Measurements from ENCODE around the gene COL27A1.

The COL27A1 gene

DNA sequence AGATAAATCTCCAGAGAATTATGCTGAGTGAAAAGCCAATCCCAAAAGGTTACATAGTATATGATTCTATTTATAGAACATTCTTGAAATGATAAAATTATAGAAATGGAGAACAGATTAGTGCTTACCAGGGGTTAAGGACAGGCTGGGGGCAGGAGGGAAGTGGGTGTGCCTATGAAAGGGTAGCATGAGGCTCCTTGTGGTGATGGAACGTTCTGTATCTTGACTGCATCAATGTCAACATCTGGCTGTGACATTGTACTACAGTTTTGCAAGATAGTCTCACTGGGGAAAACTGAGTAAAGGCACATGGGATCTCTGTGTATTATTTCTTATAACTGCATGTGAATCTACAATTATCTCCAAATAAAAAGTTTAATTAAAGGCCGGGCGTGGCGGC lies 196.6 kb downstream of the COL27A1 start:
- DNase-seq (no peak), ATAC-seq (ENCODE audit: insufficient read depth, low read depth) (no peak)
- Histone ChIP-seq H3K9ac (ENCODE audit: low read depth, low read length) (no peak overlapping the region), H3K79me2 (ENCODE audit: insufficient read depth, low read length) (no peaks in the 10 kb centered on the region), H3K4me2 (ENCODE audit: insufficient read depth, low read length) (no peak overlapping the region), H3K4me3 (ENCODE audit: low read depth in 1 of 2, low read length in 2 of 2) (no peak overlapping the region), H4K20me1 (ENCODE audit: insufficient read depth, low read length) (0 out of 2 replicates have a peak, but pooled peaks cover 3% of the 10 kb centered on the region), H2AFZ (ENCODE audit: low read depth, low read length) (no peak overlapping the region), H3K27ac (ENCODE audit: low read length) (no peak overlapping the region), H3K27me3 (ENCODE audit: insufficient read depth, low read length, poor library complexity) (no peaks in the 10 kb centered on the region), H3K36me3 (ENCODE audit: insufficient read depth, low read length) (peaks cover 85% of the 10 kb centered on the region), H3K4me1 (ENCODE audit: insufficient read depth, low read length) (peaks cover 20% of the 10 kb centered on the region), H3K9me3 (ENCODE audit: insufficient read depth, low read length, severe bottlenecking) (no peaks in the 10 kb centered on the region)
- TF ChIP-seq CTCF (IDR thresholded peaks at IDR 0.05; ENCODE audit: borderline replicate concordance, extremely low read depth, low read length, poor library complexity, severe bottlenecking) (no peak), EZH2 (IDR thresholded peaks at IDR 0.05; ENCODE audit: borderline replicate concordance, low read depth, low read length, severe bottlenecking) (no peak)

DNA sequence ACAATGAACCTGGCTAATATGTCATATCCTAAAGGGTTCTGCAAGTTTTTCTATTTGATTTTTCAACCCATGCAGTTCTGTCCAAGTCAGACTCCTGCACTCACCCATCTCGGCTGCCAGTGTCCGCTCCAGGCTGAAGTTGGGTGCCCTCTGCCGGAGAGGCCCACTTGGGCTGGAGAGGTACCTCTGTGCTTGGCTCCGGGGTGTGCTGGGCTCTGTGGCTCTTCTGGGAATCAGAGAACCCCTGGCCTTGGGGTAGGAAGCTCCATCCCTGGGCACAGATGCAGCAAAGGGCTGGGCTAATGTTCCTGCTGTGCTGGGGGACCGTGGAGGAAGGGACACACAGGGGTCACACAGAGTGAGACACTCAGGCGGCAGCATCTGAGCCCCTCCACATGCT lies 200.5 kb downstream of the COL27A1 start:
- peaks cover 85% of the 10 kb centered on the region for H3K36me3 ChIP-seq (ENCODE audit: insufficient read depth, low read length)
- no peak overlapping the region for H3K27ac ChIP-seq (ENCODE audit: low read length)
- H3K4me1 ChIP-seq (ENCODE audit: insufficient read depth, low read length): no peaks in the 10 kb centered on the region
- H3K79me2 ChIP-seq (ENCODE audit: insufficient read depth, low read length): no peaks in the 10 kb centered on the region
- H3K9ac ChIP-seq (ENCODE audit: low read depth, low read length): no peak overlapping the region
- H3K4me3 ChIP-seq (ENCODE audit: low read depth in 1 of 2, low read length in 2 of 2): no peak overlapping the region
- no peak overlapping the region for H3K4me2 ChIP-seq (ENCODE audit: insufficient read depth, low read length)
- no peaks in the 10 kb centered on the region for H4K20me1 ChIP-seq (ENCODE audit: insufficient read depth, low read length)
- H3K9me3 ChIP-seq (ENCODE audit: insufficient read depth, low read length, severe bottlenecking): no peaks in the 10 kb centered on the region
- DNase-seq: no peak
- no peak for ATAC-seq (ENCODE audit: insufficient read depth, low read depth)
- TF ChIP-seq CTCF (IDR thresholded peaks at IDR 0.05; ENCODE audit: borderline replicate concordance, extremely low read depth, low read length, poor library complexity, severe bottlenecking): no peak
- TF ChIP-seq EZH2 (IDR thresholded peaks at IDR 0.05; ENCODE audit: borderline replicate concordance, low read depth, low read length, severe bottlenecking): no peak
- H2AFZ ChIP-seq (ENCODE audit: low read depth, low read length): no peak overlapping the region
- H3K27me3 ChIP-seq (ENCODE audit: insufficient read depth, low read length, poor library complexity): no peaks in the 10 kb centered on the region

DNA sequence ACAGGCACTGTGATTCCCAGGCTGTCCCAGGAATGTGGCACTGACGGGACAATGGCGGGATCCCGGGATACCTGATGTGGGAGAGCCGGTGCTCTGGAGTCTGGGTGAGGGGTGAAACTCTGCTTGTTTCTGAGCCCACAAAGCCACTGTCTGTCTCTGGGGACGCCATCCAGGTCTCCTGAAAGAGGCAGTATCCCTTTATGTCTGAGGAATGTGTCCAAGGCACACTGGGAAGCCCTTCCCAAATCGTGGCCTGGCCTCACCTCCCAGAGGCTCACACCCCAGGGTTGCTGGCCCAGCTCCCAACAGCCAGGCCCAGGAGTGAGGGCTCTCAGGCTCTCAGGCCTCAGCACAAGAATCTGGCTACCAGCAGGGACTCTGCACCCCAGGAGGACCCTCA lies 201.5 kb downstream of the COL27A1 start:
- H3K4me2 ChIP-seq (ENCODE audit: insufficient read depth, low read length): no peak overlapping the region
- H3K9ac ChIP-seq (ENCODE audit: low read depth, low read length): no peak overlapping the region
- H3K27ac ChIP-seq (ENCODE audit: low read length): no peak overlapping the region
- no peaks in the 10 kb centered on the region for H3K27me3 ChIP-seq (ENCODE audit: insufficient read depth, low read length, poor library complexity)
- no peak overlapping the region for H3K4me3 ChIP-seq (ENCODE audit: low read depth in 1 of 2, low read length in 2 of 2)
- no peaks in the 10 kb centered on the region for H3K79me2 ChIP-seq (ENCODE audit: insufficient read depth, low read length)
- H4K20me1 ChIP-seq (ENCODE audit: insufficient read depth, low read length): no peaks in the 10 kb centered on the region
- H2AFZ ChIP-seq (ENCODE audit: low read depth, low read length): no peak overlapping the region
- no peak for DNase-seq
- TF ChIP-seq CTCF (IDR thresholded peaks at IDR 0.05; ENCODE audit: borderline replicate concordance, extremely low read depth, low read length, poor library complexity, severe bottlenecking) (no peak), EZH2 (IDR thresholded peaks at IDR 0.05; ENCODE audit: borderline replicate concordance, low read depth, low read length, severe bottlenecking) (no peak)
- no peaks in the 10 kb centered on the region for H3K4me1 ChIP-seq (ENCODE audit: insufficient read depth, low read length)
- H3K9me3 ChIP-seq (ENCODE audit: insufficient read depth, low read length, severe bottlenecking): no peaks in the 10 kb centered on the region
- ATAC-seq (ENCODE audit: insufficient read depth, low read depth): no peak
- peaks cover 89% of the 10 kb centered on the region for H3K36me3 ChIP-seq (ENCODE audit: insufficient read depth, low read length)

GRCh38 chr9:114357360-114357759 lies 202.0 kb downstream of the COL27A1 start:
- Histone ChIP-seq H3K4me3 (ENCODE audit: low read depth in 1 of 2, low read length in 2 of 2) (no peak overlapping the region), H3K27me3 (ENCODE audit: insufficient read depth, low read length, poor library complexity) (no peaks in the 10 kb centered on the region), H3K4me1 (ENCODE audit: insufficient read depth, low read length) (no peaks in the 10 kb centered on the region), H3K79me2 (ENCODE audit: insufficient read depth, low read length) (no peaks in the 10 kb centered on the region), H2AFZ (ENCODE audit: low read depth, low read length) (no peak overlapping the region), H3K27ac (ENCODE audit: low read length) (no peak overlapping the region), H3K9ac (ENCODE audit: low read depth, low read length) (no peak overlapping the region), H3K4me2 (ENCODE audit: insufficient read depth, low read length) (no peak overlapping the region), H3K9me3 (ENCODE audit: insufficient read depth, low read length, severe bottlenecking) (no peaks in the 10 kb centered on the region), H4K20me1 (ENCODE audit: insufficient read depth, low read length) (no peaks in the 10 kb centered on the region), H3K36me3 (ENCODE audit: insufficient read depth, low read length) (peaks cover 89% of the 10 kb centered on the region)
- DNase-seq (no peak), ATAC-seq (ENCODE audit: insufficient read depth, low read depth) (no peak)
- TF ChIP-seq EZH2 (IDR thresholded peaks at IDR 0.05; ENCODE audit: borderline replicate concordance, low read depth, low read length, severe bottlenecking): no peak
- no peak for TF ChIP-seq CTCF (IDR thresholded peaks at IDR 0.05; ENCODE audit: borderline replicate concordance, extremely low read depth, low read length, poor library complexity, severe bottlenecking)
